Measurements from ENCODE around the gene CCDC88B. TPM values are rescaled to one million over a fixed set of nuclear protein-coding genes. Genes with fewer than 3 reads are reported as not detected.
"Not testable (repeated sequence)": the region's sequence is repeated elsewhere in the genome, so short reads cannot be mapped to it uniquely, and the experiment has no call there.

Gene CCDC88B
- total RNA-seq, 1 donor from 2014 or later, result 119 TPM

DNA sequence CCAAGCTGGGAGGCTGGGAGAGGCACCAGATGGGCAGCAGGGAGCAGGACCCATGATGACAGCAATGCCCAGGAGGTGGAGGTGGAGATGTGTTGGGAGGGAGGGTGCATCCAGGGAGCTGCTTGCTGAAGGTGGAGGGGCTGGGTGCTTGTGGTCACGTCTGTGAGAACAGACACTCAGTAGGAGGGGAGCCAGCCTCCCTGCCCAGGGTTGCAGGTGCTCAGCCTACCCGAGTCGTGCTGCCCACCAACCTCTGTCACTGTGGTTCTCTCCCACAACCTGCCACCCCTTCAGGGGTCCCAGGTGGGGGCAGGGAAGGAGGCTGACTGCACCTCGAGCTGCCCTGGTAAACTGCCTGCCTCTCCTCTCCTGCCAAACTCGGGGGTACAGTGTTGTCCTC lies 16.6 kb upstream of the CCDC88B start:
- Mint-ChIP-seq H3K27me3 (no peaks in the 10 kb centered on the region), H3K27ac (no peak overlapping the region), H3K36me3 (ENCODE audit: low read depth) (peaks cover 17% of the 10 kb centered on the region), H3K4me1 (peaks cover 22% of the 10 kb centered on the region), H3K4me3 (no peak overlapping the region), H3K9me3 (no peaks in the 10 kb centered on the region)
- DNase-seq, result no peak
- intact Hi-C loops (cut with micrococcal nuclease), result no loop called here

DNA sequence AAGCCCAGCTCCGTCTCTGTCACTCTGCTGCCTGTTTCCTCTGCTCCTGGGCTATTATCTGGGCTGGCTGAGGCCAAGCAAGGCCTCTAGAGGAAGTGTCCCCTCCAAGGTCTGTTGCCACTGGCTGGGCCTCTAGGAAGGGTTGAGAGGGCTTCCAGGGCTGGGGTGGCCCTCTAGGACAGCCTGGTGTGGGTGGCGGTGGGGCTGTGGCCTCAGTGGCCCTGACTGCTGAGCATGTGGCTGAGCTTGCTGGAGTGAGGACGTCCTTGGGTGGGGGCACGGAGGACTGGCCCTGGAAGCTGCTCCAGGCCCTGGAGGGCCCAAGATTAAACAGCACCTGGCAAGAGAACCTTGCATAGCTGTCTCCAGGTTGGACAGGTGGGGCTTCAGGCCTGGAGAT lies 16.0 kb upstream of the CCDC88B start:
- Mint-ChIP-seq H3K4me1 (peaks cover 20% of the 10 kb centered on the region), H3K36me3 (ENCODE audit: low read depth) (peaks cover 17% of the 10 kb centered on the region)
- H3K4me3 Mint-ChIP-seq; H3K27ac Mint-ChIP-seq; H3K27me3 Mint-ChIP-seq; DNase-seq; H3K9me3 Mint-ChIP-seq; intact Hi-C loops (cut with micrococcal nuclease): not testable (repeated sequence)

DNA sequence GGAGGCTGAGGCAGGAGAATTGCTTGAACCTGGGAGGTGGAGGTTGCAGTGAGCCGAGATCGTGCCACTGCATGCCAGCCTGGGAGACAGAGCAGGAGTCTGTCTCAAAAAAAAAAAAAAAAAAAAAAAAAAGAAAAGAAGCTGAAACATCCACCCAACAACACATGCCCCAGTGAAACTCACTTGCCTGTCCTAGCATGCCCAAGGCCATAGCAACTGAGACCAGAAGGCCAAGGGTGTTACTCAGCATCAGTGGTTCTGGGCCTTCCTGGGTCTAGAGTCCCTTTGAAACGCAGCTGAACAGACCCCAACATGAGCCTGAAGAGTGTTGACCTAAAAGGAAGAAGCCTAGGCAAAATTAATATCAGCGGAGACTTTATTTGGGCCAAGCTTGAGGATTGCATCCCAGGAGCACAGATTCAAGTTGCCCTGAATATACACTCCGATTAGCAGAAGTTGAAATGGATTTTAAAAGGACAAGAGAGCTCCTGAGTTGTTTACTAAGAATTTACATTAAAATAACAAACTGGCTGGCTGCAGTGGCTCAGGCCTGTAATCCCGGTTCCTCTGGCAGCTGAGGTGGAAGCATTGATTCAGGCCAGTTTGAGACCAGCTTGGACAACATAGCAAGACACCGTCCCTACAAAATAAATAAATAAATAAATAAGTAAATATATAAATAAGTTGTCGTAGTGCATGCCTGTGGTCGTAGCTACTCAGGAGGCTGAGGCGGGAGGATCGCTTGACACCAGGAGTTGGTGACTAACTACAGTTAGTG lies 15.1 kb upstream of the CCDC88B start:
- intact Hi-C loops (cut with micrococcal nuclease), result no loop called here
- Mint-ChIP-seq H3K27ac (no peak overlapping the region), H3K27me3 (no peaks in the 10 kb centered on the region), H3K4me1 (peaks cover 12% of the 10 kb centered on the region), H3K36me3 (ENCODE audit: low read depth) (peaks cover 17% of the 10 kb centered on the region), H3K4me3 (no peak overlapping the region), H3K9me3 (no peaks in the 10 kb centered on the region)
- no peak for DNase-seq

- DNase-seq, result no peak
- Mint-ChIP-seq H3K27me3 (no peaks in the 10 kb centered on the region), H3K36me3 (ENCODE audit: low read depth) (peaks cover 5% of the 10 kb centered on the region), H3K27ac (no peak overlapping the region), H3K4me1 (peaks cover 8% of the 10 kb centered on the region), H3K9me3 (no peaks in the 10 kb centered on the region), H3K4me3 (no peak overlapping the region)
- intact Hi-C loops (cut with micrococcal nuclease), result no loop called here
Observed at GRCh38 chr11:64327375-64327774, 12.6 kb upstream of the CCDC88B start.

- no peak overlapping the region for H3K4me3 Mint-ChIP-seq
- intact Hi-C loops (cut with micrococcal nuclease), result no loop called here
Observed at GRCh38 chr11:64327993-64328392, 12.0 kb upstream of the CCDC88B start.

DNA sequence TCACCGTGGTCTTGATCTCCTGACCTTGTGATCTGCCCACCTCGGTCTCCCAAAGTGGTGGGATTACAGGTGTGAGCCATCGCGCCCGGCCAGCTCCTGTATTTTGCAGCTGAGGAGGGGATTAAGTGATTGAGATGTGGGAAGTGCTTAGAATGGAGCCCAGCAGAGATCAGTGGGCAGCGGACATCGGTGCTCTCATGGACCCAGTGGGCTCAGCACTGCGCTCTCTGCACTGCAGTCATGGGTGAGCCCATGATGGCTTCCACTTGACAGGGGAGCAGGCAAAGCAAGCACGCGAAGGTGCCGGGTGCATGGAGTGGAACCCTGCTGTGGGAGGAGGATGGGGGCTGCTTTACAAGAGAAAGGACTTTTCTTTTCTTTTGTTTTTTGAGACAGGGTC lies 9.1 kb upstream of the CCDC88B start:
- no peaks in the 10 kb centered on the region for H3K27me3 Mint-ChIP-seq
- H3K27ac Mint-ChIP-seq, result no peak overlapping the region
- no peak for DNase-seq
- peaks cover 14% of the 10 kb centered on the region for H3K4me1 Mint-ChIP-seq
- intact Hi-C loops (cut with micrococcal nuclease), result loop anchor here (1.0 kb wide), 2 partner anchors 9 to 13 kb away; partner anchors contain the start of genes CCDC88B and PRDX5
- H3K9me3 Mint-ChIP-seq, result no peaks in the 10 kb centered on the region
- H3K36me3 Mint-ChIP-seq (ENCODE audit: low read depth), result peaks cover 9% of the 10 kb centered on the region
- no peak overlapping the region for H3K4me3 Mint-ChIP-seq

More at GRCh38 chr11:64327993-64328392, 12.0 kb upstream of the CCDC88B start:
- no peaks in the 10 kb centered on the region for H3K9me3 Mint-ChIP-seq
- peaks cover 3% of the 10 kb centered on the region for H3K36me3 Mint-ChIP-seq (ENCODE audit: low read depth)
- no peaks in the 10 kb centered on the region for H3K27me3 Mint-ChIP-seq
- H3K27ac Mint-ChIP-seq, result no peak overlapping the region
- DNase-seq, result no peak
- H3K4me1 Mint-ChIP-seq, result peaks cover 8% of the 10 kb centered on the region

GRCh38 chr11:64331569-64332371 lies 8.2 kb upstream of the CCDC88B start:
- Mint-ChIP-seq H3K27me3 (no peaks in the 10 kb centered on the region), H3K4me1 (peaks cover 14% of the 10 kb centered on the region), H3K9me3 (no peaks in the 10 kb centered on the region), H3K4me3 (peak overlapping the region; percentile 39), H3K36me3 (ENCODE audit: low read depth) (peaks cover 9% of the 10 kb centered on the region), H3K27ac (peak overlapping the region; percentile 88)
- peak; percentile 91 for DNase-seq
- intact Hi-C loops (cut with micrococcal nuclease), result loop anchor here (1.0 kb wide), 2 partner anchors 9 to 13 kb away; partner anchors contain the start of genes CCDC88B and PRDX5

- H3K4me1 Mint-ChIP-seq, result peaks cover 18% of the 10 kb centered on the region
- H3K4me3 Mint-ChIP-seq, result no peak overlapping the region
- H3K27ac Mint-ChIP-seq, result no peak overlapping the region
- no peaks in the 10 kb centered on the region for H3K9me3 Mint-ChIP-seq
- intact Hi-C loops (cut with micrococcal nuclease), result no loop called here
- no peaks in the 10 kb centered on the region for H3K27me3 Mint-ChIP-seq
- DNase-seq, result no peak
- H3K36me3 Mint-ChIP-seq (ENCODE audit: low read depth), result peaks cover 20% of the 10 kb centered on the region
Observed at GRCh38 chr11:64333556-64333955, 6.4 kb upstream of the CCDC88B start.

DNA sequence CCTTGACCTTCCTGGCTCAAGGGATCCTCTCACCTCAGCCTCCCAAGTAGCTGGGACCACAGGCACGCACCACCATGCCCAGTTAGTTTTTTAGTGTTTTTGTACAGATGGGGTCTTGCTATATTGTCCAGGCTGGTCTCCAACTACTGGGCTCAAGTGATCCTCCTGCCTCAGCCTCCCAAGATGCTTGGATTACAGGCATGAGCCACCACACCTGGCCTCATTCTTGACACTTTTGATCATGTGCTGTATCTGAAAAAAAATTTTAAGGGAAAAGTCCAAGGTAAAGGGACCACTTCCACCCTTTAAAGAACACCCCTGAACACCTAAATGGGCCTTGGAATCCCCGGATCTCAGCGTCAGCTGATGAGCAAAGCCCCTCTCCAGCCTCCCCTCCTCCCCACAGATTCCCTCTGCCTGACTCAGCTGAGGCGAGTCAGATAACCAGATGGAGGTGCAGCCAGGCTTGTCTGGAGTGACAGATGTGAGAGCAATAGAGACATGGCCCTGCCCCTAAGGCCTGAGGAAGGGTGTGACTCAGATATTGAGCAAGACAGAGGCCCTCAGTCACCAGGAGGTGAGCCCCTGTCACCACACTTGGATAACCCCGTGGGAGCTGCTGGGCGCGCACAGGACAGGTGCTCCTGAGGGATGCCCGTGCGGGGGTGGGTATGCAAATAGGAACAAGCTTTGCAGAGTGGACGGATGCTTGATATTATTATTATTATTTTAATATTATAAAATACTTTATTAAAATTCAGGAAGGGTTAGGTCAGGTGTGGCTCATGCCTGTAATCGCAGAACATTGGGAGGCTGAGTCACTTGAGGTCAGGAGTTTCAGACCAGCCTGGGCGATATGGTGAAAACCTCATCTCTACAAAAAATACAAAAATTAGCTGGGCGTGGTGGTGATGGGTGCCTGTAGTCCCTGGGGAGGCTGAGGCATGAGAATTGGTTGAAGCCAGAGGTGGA lies 5.0 kb upstream of the CCDC88B start:
- DNase-seq, result peak; percentile 63
- no peaks in the 10 kb centered on the region for H3K27me3 Mint-ChIP-seq
- H3K4me3 Mint-ChIP-seq, result no peak overlapping the region
- peaks cover 24% of the 10 kb centered on the region for H3K36me3 Mint-ChIP-seq (ENCODE audit: low read depth)
- peak overlapping the region; percentile 67 for H3K27ac Mint-ChIP-seq
- intact Hi-C loops (cut with micrococcal nuclease), result no loop called here
- H3K4me1 Mint-ChIP-seq, result peaks cover 30% of the 10 kb centered on the region
- no peaks in the 10 kb centered on the region for H3K9me3 Mint-ChIP-seq

- H3K4me3 Mint-ChIP-seq, result no peak overlapping the region
- H3K27me3 Mint-ChIP-seq, result no peaks in the 10 kb centered on the region
- no peaks in the 10 kb centered on the region for H3K9me3 Mint-ChIP-seq
- H3K36me3 Mint-ChIP-seq (ENCODE audit: low read depth), result peaks cover 32% of the 10 kb centered on the region
- peaks cover 34% of the 10 kb centered on the region for H3K4me1 Mint-ChIP-seq
- DNase-seq, result no peak
- peak overlapping the region; percentile 15 for H3K27ac Mint-ChIP-seq
- intact Hi-C loops (cut with micrococcal nuclease), result no loop called here
Observed at GRCh38 chr11:64337538-64338249, 2.3 kb upstream of the CCDC88B start.

- Mint-ChIP-seq H3K4me3 (peak overlapping the region; percentile 99), H3K27ac (peak overlapping the region; percentile 91), H3K36me3 (ENCODE audit: low read depth) (peaks cover 33% of the 10 kb centered on the region), H3K27me3 (no peaks in the 10 kb centered on the region), H3K4me1 (peaks cover 34% of the 10 kb centered on the region), H3K9me3 (no peaks in the 10 kb centered on the region)
- intact Hi-C loops (cut with micrococcal nuclease), result no loop called here
- DNase-seq, result no peak
Observed at GRCh38 chr11:64338716-64339115, 1.3 kb upstream of the CCDC88B start.

DNA sequence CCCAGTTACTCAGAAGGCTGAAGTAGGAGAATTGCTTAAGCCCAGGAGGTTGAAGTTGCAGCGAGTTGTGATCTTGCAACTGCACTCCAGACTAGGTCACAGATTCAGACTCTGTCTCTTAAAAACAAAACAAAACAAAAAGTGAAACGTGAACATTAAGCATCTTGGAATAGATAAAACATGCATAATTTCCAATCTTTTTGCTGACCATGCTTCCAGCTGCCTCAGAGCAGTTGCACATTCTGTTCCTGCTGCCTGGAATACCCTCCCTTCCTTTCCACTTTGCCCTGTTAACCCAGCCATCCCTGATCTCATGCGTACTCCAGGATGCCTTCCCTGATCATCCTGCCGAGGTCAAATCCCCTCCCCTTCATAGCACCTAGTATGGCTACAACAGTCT lies 718 bp upstream of the CCDC88B start:
- peaks cover 34% of the 10 kb centered on the region for H3K4me1 Mint-ChIP-seq
- H3K27me3 Mint-ChIP-seq, result no peaks in the 10 kb centered on the region
- H3K36me3 Mint-ChIP-seq (ENCODE audit: low read depth), result peaks cover 32% of the 10 kb centered on the region
- peak overlapping the region; percentile 91 for H3K27ac Mint-ChIP-seq
- intact Hi-C loops (cut with micrococcal nuclease), result no loop called here
- H3K4me3 Mint-ChIP-seq, result peak overlapping the region; percentile 99
- H3K9me3 Mint-ChIP-seq, result no peaks in the 10 kb centered on the region
- no peak for DNase-seq
